ENCODE measurements around the gene TPD52L2.

DNA sequence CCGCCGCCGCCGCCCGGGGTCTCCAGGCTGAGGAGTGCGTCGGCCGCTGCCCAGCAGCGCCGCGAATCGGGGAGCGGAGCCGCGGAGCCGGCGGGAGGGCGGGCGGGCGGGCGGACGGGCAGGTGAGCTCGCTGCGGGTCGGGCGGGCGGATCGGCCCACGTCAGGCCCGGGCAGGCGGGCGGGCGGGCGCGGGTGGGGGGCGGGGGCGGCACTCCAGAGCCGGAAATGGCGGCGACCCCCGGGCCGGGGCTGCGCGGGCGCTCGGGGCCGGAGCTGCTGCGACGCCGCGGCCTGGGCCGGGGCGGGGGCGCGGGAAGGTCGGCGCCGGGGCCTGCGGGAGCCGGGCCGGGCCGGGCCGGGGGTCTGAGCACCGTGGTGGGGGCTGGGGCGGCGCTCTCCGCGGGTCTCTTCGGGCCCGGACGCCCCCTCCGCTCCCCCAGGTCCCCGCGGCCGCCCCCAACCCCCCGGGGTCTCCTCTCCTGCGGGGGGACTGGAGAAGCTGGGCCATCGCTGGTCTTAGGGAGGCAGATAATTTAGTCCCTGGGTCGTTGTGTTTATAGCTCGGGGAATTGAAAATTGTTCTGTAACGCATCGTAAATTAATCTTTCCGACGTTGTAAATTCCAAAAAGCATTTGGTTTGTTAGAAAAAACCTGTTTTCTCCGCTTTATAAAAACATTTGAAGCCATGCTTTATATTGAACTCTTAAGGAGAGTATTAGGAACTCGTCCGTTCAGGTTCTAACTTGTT is 30.3 kb downstream of the TPD52L2 start:
- TF ChIP-seq, protein P1, sequence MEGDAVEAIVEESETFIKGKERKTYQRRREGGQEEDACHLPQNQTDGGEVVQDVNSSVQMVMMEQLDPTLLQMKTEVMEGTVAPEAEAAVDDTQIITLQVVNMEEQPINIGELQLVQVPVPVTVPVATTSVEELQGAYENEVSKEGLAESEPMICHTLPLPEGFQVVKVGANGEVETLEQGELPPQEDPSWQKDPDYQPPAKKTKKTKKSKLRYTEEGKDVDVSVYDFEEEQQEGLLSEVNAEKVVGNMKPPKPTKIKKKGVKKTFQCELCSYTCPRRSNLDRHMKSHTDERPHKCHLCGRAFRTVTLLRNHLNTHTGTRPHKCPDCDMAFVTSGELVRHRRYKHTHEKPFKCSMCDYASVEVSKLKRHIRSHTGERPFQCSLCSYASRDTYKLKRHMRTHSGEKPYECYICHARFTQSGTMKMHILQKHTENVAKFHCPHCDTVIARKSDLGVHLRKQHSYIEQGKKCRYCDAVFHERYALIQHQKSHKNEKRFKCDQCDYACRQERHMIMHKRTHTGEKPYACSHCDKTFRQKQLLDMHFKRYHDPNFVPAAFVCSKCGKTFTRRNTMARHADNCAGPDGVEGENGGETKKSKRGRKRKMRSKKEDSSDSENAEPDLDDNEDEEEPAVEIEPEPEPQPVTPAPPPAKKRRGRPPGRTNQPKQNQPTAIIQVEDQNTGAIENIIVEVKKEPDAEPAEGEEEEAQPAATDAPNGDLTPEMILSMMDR (IDR thresholded peaks at IDR 0.05), result no peak
- TF ChIP-seq POLR2A (IDR thresholded peaks at IDR 0.05), result no peak
- no peak for TF ChIP-seq EP300 (IDR thresholded peaks at IDR 0.05)
